Right lobe of liver (tissue), 4 donors: ENCODE results near the gene PPP3R1.

Source experiments
- CTCF ChIP-seq, 4 donors: fragments of 200-600 bp in 3 of 4; fragments of 450-650 bp in 1 of 4; IDR thresholded peaks; one replicate each; pipeline versions ENCODE4 v1.5.1 to v1.8.0; 2016 to 2022; ENCODE audit warnings: antibody characterized with exemption in 4 of 4, mild to moderate bottlenecking in 2 of 4
- POLR2A ChIP-seq: fragments of 450-650 bp; IDR thresholded peaks from one replicate; pipeline ENCODE4 v1.6.1; 2017; ENCODE audit warnings: antibody characterized with exemption, mild to moderate bottlenecking
- donor health status: DM: no; HTN: no; CAD: no.
- donor health status: DM: no; HTN: no; CAD: no.
- donor health status: DM: no; HTN: yes; CAD: no.

GRCh38 chr2:68167186-68167585 is 85.1 kb downstream of the PPP3R1 start:
- TF ChIP-seq POLR2A, result no peak
- TF ChIP-seq CTCF (IDR thresholded peaks at IDR 0.05), result no peak
